ENCODE results near the gene PARD6A. TPM values are rescaled to one million over a fixed set of nuclear protein-coding genes. Genes with fewer than 3 reads are reported as not detected.

The PARD6A gene
- total and polyA plus RNA-seq, 3 experiments from 2014 or later = 14.7 to 18.3 (median 16.7) TPM

DNA sequence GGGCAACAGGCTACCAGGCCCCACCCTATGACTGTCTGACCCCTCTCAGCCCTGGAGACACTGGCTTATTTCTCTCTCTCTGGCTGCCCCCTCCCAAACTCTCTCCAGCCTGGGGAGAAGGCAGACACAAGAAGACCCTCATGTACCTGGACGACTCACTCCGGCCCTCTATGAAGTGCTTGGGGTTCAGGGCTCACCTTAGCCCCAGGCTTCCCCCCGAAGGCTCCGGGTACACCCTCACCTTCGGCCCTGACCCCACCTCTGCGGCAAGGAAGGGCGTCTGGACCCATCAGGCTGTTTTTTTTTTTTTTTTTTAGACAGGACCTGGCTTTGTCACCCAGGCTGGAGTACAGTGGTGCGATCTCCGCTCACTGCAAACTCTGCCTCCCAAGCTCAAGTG lies 16.7 kb upstream of the PARD6A start:
- Histone ChIP-seq H3K27me3 (ENCODE audit: insufficient read depth, low read length, poor library complexity, severe bottlenecking) (no peaks in the 10 kb centered on the region), H3K9me3 (ENCODE audit: low read length) (no peaks in the 10 kb centered on the region), H3K27ac (ENCODE audit: low read depth, low read length) (no peak overlapping the region), H3K4me3 (ENCODE audit: low read length) (no peak overlapping the region), H3K36me3 (ENCODE audit: insufficient read depth, low read length) (no peaks in the 10 kb centered on the region), H3K4me1 (ENCODE audit: insufficient read depth, low read length) (peaks cover 23% of the 10 kb centered on the region)
- ChIA-PET POLR2A (interaction anchor here (0.9 to 3.1 kb wide), 3 partner anchors 82 to 163 kb away, joined by 3 to 39 read pairs (median 26); partner anchors contain the start of genes ATP6V0D1 and CTCF), CTCF (interaction anchor here (0.8 to 13.0 kb wide), 22 partner anchors 10 to 163 kb away, joined by 3 to 235 read pairs (median 8); partner anchors contain the start of genes ACD, ATP6V0D1, CTCF and PARD6A)
- peaks cover 0 to 28% (median 2%) of the 10 kb centered on the region in 3 donors for H3K36me3 Mint-ChIP-seq
- H3K4me3 Mint-ChIP-seq = peak overlapping the region; percentile 58 to 87 (median 76)
- DNase-seq = no peak
- no peaks in the 10 kb centered on the region for H3K9me3 Mint-ChIP-seq
- peaks cover 4 to 24% (median 11%) of the 10 kb centered on the region in 3 donors for H3K4me1 Mint-ChIP-seq
- no peaks in the 10 kb centered on the region for H3K27me3 Mint-ChIP-seq
- peak overlapping the region; percentile 61 to 93 (median 82) for H3K27ac Mint-ChIP-seq

DNA sequence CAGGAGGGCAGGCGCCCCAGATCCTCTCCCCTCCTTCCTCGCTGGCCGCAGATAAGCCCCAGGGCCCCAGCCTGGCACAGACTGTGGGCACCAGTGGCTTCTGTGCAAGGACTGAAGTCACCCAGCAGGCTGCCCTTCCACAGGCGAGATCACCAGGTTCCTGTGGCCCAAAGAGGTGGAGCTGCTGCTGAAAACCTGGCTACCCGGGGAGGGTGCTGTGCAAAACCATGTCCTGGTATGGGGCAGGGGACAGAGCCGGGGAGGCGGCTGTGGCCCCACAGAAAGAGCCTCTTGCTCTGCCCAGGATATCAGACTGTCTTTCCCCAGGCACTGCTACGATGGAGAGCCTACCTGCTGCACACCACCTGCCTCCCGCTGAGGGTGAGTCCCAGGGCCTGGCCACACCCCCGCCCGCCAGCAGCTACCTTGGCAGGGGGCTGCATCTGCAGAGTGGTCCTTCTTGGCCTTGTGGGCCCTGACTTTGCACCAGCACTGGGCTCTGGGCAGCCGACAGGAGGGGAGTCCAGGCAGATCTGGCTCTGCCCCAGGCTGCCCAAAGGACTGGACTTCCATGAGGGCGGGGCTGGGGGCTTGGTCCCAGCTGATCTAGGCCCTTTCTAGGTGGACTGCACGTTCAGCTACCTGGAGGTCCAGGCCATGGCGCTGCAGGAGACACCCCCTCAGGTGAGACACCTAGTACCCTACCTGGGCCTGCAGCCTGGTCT lies 15.2 kb upstream of the PARD6A start:
- peaks cover 4 to 34% (median 5%) of the 10 kb centered on the region in 3 donors for H3K36me3 Mint-ChIP-seq
- Histone ChIP-seq H3K36me3 (ENCODE audit: insufficient read depth, low read length) (peaks cover 6% of the 10 kb centered on the region), H3K27ac (ENCODE audit: low read depth, low read length) (peak overlapping the region; percentile 78), H3K4me3 (ENCODE audit: low read length) (peak overlapping the region; percentile 78), H3K27me3 (ENCODE audit: insufficient read depth, low read length, poor library complexity, severe bottlenecking) (no peaks in the 10 kb centered on the region), H3K4me1 (ENCODE audit: insufficient read depth, low read length) (peaks cover 23% of the 10 kb centered on the region), H3K9me3 (ENCODE audit: low read length) (no peaks in the 10 kb centered on the region)
- no peaks in the 10 kb centered on the region for H3K27me3 Mint-ChIP-seq
- H3K4me3 Mint-ChIP-seq = peak overlapping the region; percentile 76 to 90 (median 80)
- H3K4me1 Mint-ChIP-seq = peaks cover 9 to 29% (median 15%) of the 10 kb centered on the region in 3 donors
- peak overlapping the region; percentile 74 to 93 (median 86) for H3K27ac Mint-ChIP-seq
- ChIA-PET POLR2A (interaction anchor here (0.6 to 3.1 kb wide), 11 partner anchors 12 to 124 kb away, joined by 3 to 39 read pairs (median 6); partner anchors contain the start of genes ACD, C16orf86, CTCF and ENKD1), CTCF (interaction anchor here (0.5 to 13.0 kb wide), 37 partner anchors 9 to 426 kb away, joined by 3 to 235 read pairs (median 4); partner anchors contain the start of genes ACD, ATP6V0D1, CTCF and PARD6A)
- DNase-seq = no peak
- H3K9me3 Mint-ChIP-seq = no peaks in the 10 kb centered on the region

DNA sequence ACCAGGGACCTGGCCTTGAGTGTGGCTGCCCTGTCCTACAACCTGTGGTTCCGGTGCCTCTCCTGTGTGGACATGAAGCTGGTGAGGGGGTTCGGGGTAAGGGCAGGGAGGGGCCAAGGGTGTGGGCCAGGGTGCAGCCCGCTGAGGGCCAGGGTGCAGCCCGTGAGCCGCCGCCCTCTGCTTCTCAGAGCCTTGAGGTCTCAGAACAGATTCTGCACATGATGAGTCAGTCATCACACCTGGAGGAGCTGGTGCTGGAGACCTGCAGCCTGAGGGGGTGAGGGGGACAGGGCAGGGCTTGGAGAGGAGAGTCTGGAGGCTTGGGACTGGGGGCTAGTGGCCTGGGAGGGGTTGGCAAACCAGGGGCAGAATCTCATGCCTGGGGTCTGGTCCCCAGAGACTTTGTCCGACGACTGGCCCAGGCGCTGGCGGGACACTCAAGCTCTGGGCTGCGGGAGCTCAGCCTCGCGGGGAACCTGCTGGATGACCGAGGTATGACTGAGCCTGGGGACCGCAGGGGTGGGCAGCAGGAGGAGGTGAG lies 13.6 kb upstream of the PARD6A start:
- Histone ChIP-seq H3K4me1 (ENCODE audit: insufficient read depth, low read length) (peaks cover 23% of the 10 kb centered on the region), H3K9me3 (ENCODE audit: low read length) (no peaks in the 10 kb centered on the region), H3K4me3 (ENCODE audit: low read length) (no peak overlapping the region), H3K27me3 (ENCODE audit: insufficient read depth, low read length, poor library complexity, severe bottlenecking) (no peaks in the 10 kb centered on the region), H3K36me3 (ENCODE audit: insufficient read depth, low read length) (peaks cover 13% of the 10 kb centered on the region), H3K27ac (ENCODE audit: low read depth, low read length) (no peak overlapping the region)
- Mint-ChIP-seq H3K9me3 (no peaks in the 10 kb centered on the region), H3K4me3 (no peak overlapping the region), H3K36me3 (peaks cover 5 to 51% (median 9%) of the 10 kb centered on the region in 3 donors), H3K27ac (peak overlapping the region in 1 of 8 donors; percentile 29), H3K27me3 (no peaks in the 10 kb centered on the region), H3K4me1 (peaks cover 13 to 31% (median 16%) of the 10 kb centered on the region in 3 donors)
- POLR2A ChIA-PET = interaction anchor here (0.6 to 2.1 kb wide), 3 partner anchors 11 to 103 kb away, joined by 3 to 8 read pairs (median 4); partner anchors contain the start of gene ACD
- DNase-seq = no peak
- CTCF ChIA-PET = interaction anchor here (1.0 to 13.0 kb wide), 5 partner anchors 13 to 126 kb away, joined by 3 to 235 read pairs (median 22); partner anchors contain the start of gene ACD

DNA sequence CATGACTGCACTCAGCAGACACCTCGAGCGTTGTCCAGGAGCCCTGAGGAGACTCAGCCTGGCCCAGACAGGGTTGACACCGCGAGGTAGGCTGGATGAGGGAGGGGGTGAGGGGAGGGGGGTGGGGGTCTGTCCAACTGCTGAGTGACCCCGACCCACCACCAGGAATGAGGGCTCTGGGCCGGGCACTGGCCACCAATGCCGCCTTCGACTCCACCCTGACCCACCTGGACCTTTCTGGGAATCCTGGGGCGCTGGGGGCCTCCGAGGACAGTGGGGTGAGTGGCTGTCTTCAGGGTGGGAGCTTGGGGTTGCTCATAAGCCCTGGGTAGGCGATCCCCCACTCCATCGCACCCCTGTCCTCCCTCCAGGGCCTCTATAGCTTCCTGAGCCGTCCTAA lies 13.1 kb upstream of the PARD6A start:
- Mint-ChIP-seq H3K27ac (peak overlapping the region in 1 of 8 donors; percentile 29), H3K27me3 (no peaks in the 10 kb centered on the region), H3K9me3 (no peaks in the 10 kb centered on the region), H3K36me3 (peaks cover 5 to 54% (median 9%) of the 10 kb centered on the region in 3 donors), H3K4me1 (peaks cover 13 to 31% (median 16%) of the 10 kb centered on the region in 3 donors), H3K4me3 (no peak overlapping the region)
- H3K4me1 ChIP-seq (ENCODE audit: insufficient read depth, low read length) = peaks cover 23% of the 10 kb centered on the region
- peaks cover 16% of the 10 kb centered on the region for H3K36me3 ChIP-seq (ENCODE audit: insufficient read depth, low read length)
- H3K9me3 ChIP-seq (ENCODE audit: low read length) = no peaks in the 10 kb centered on the region
- no peak for DNase-seq
- ChIA-PET CTCF (interaction anchor here (1.0 to 13.0 kb wide), 4 partner anchors 13 to 127 kb away, joined by 3 to 235 read pairs (median 48); partner anchors contain the start of gene ACD), POLR2A (interaction anchor here (0.6 kb wide), 1 partner anchor 104 kb away, joined by 3 read pairs; no protein-coding TSS in a partner anchor)
- no peak overlapping the region for H3K4me3 ChIP-seq (ENCODE audit: low read length)
- no peak overlapping the region for H3K27ac ChIP-seq (ENCODE audit: low read depth, low read length)
- no peaks in the 10 kb centered on the region for H3K27me3 ChIP-seq (ENCODE audit: insufficient read depth, low read length, poor library complexity, severe bottlenecking)

DNA sequence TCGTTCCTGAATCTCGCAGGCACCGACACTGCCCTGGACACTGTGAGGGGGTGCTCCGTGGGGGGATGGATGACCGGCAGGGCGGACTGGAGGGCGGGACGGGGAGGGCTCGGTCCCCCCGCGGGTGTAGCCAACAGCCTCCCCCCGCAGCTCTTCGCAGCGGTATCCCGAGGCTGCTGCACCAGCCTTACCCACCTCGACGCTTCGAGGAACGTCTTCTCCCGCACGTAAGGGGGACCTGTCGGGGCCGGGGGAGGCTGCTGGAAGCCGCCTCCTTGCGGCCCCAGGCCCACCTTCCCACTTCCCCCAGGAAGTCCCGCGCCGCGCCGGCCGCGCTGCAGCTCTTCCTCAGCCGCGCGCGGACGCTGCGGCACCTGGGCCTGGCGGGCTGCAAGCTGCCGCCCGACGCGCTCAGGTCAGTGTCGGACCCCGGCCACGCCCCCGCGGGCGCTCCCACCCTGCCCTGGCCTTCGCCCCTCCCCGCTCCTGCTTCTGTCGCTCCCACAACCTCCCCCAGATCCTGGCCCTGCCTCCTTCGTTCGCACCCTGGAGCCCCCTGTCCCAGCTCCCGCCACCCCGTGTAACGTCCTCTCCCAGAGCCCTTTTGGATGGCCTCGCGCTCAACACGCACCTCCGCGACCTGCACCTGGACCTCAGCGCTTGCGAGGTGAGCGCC lies 12.5 kb upstream of the PARD6A start:
- Mint-ChIP-seq H3K27ac (no peak overlapping the region), H3K9me3 (no peaks in the 10 kb centered on the region), H3K27me3 (no peaks in the 10 kb centered on the region), H3K36me3 (peaks cover 5 to 54% (median 9%) of the 10 kb centered on the region in 3 donors), H3K4me1 (peaks cover 13 to 31% (median 16%) of the 10 kb centered on the region in 3 donors), H3K4me3 (no peak overlapping the region)
- ChIA-PET CTCF (interaction anchor here (1.0 to 13.0 kb wide), 4 partner anchors 12 to 127 kb away, joined by 3 to 235 read pairs (median 48); partner anchors contain the start of gene ACD), POLR2A (no interaction called here)
- H3K36me3 ChIP-seq (ENCODE audit: insufficient read depth, low read length) = peaks cover 16% of the 10 kb centered on the region
- DNase-seq = no peak
- H3K9me3 ChIP-seq (ENCODE audit: low read length) = no peaks in the 10 kb centered on the region
- no peak overlapping the region for H3K27ac ChIP-seq (ENCODE audit: low read depth, low read length)
- H3K4me3 ChIP-seq (ENCODE audit: low read length) = no peak overlapping the region
- no peaks in the 10 kb centered on the region for H3K27me3 ChIP-seq (ENCODE audit: insufficient read depth, low read length, poor library complexity, severe bottlenecking)
- peaks cover 23% of the 10 kb centered on the region for H3K4me1 ChIP-seq (ENCODE audit: insufficient read depth, low read length)

DNA sequence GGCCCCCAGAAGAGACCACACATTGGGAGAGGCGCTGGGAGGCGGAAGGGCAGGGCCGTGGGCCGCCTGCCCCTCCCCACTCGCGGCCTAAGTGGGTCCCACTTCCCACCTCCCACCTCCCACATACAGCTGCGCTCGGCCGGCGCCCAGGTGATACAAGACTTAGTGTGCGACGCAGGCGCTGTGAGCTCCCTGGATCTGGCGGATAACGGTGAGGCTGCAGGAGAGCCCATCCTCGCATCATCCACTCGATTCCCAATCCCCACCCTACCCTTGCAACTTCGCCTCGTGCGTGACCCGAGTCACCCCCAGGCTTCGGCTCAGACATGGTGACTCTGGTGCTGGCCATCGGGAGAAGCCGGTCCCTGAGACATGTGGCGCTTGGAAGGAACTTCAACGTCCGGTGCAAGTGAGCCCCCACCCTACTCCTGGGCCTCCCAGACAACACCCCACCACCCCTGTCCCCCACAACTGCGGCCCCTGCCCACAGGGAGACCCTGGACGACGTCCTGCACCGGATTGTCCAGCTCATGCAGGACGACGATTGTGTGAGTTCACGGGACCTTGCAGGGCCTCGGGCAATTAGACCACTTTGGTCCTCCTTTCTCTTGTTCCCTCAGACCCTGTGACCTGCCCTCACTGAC lies 11.9 kb upstream of the PARD6A start:
- ChIA-PET CTCF (interaction anchor here (1.9 to 13.0 kb wide), 3 partner anchors 85 to 128 kb away, joined by 7 to 235 read pairs (median 89); no protein-coding TSS in a partner anchor), POLR2A (no interaction called here)
- H3K27me3 Mint-ChIP-seq = no peaks in the 10 kb centered on the region
- Histone ChIP-seq H3K36me3 (ENCODE audit: insufficient read depth, low read length) (peaks cover 16% of the 10 kb centered on the region), H3K4me3 (ENCODE audit: low read length) (no peak overlapping the region), H3K27ac (ENCODE audit: low read depth, low read length) (no peak overlapping the region), H3K27me3 (ENCODE audit: insufficient read depth, low read length, poor library complexity, severe bottlenecking) (no peaks in the 10 kb centered on the region), H3K9me3 (ENCODE audit: low read length) (no peaks in the 10 kb centered on the region), H3K4me1 (ENCODE audit: insufficient read depth, low read length) (peaks cover 23% of the 10 kb centered on the region)
- peak overlapping the region in 1 of 8 donors; percentile 43 for H3K27ac Mint-ChIP-seq
- no peaks in the 10 kb centered on the region for H3K9me3 Mint-ChIP-seq
- DNase-seq = no peak
- peaks cover 13 to 30% (median 16%) of the 10 kb centered on the region in 3 donors for H3K4me1 Mint-ChIP-seq
- H3K36me3 Mint-ChIP-seq = peaks cover 5 to 56% (median 9%) of the 10 kb centered on the region in 3 donors
- H3K4me3 Mint-ChIP-seq = no peak overlapping the region

DNA sequence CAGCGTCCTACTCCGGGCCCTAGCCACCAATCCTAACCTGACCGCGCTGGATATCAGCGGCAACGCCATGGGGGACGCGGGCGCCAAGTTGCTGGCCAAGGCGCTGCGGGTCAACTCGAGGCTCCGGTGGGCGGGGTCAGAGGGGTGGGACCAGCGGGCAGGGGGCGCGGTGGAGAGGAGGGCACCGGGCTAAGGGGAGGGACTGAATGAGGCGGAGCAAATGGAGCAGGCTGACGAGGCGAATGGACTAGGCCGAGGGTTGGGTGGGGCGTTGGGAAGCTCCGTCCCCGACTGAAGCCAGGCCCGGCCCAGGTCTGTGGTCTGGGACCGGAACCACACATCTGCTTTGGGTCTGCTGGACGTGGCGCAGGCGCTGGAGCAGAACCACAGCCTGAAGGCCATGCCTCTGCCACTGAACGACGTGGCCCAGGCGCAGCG lies 11.2 kb upstream of the PARD6A start:
- Mint-ChIP-seq H3K36me3 (peaks cover 5 to 60% (median 9%) of the 10 kb centered on the region in 3 donors), H3K4me1 (peaks cover 10 to 24% (median 14%) of the 10 kb centered on the region in 3 donors), H3K27ac (no peak overlapping the region), H3K27me3 (no peaks in the 10 kb centered on the region), H3K9me3 (no peaks in the 10 kb centered on the region), H3K4me3 (no peak overlapping the region)
- H3K27ac ChIP-seq (ENCODE audit: low read depth, low read length) = no peak overlapping the region
- H3K9me3 ChIP-seq (ENCODE audit: low read length) = no peaks in the 10 kb centered on the region
- H3K36me3 ChIP-seq (ENCODE audit: insufficient read depth, low read length) = peaks cover 16% of the 10 kb centered on the region
- no peak for DNase-seq
- H3K27me3 ChIP-seq (ENCODE audit: insufficient read depth, low read length, poor library complexity, severe bottlenecking) = no peaks in the 10 kb centered on the region
- ChIA-PET CTCF (interaction anchor here (1.3 to 13.0 kb wide), 2 partner anchors 101 to 128 kb away, joined by 6 to 235 read pairs; no protein-coding TSS in a partner anchor), POLR2A (no interaction called here)
- H3K4me1 ChIP-seq (ENCODE audit: insufficient read depth, low read length) = peaks cover 20% of the 10 kb centered on the region
- no peak overlapping the region for H3K4me3 ChIP-seq (ENCODE audit: low read length)
